Measurements from ENCODE around the gene RIC8A.

Gene RIC8A

GRCh38 chr11:211741-212140 is 4.2 kb downstream of the RIC8A start:
- H3K27ac ChIP-seq: no peak overlapping the region
- no peak for TF ChIP-seq CTCF (conservative IDR thresholded peaks at IDR 0.05)
- no peak for TF ChIP-seq ZFX (IDR thresholded peaks at IDR 0.05)

- no peak overlapping the region for H3K27ac ChIP-seq
- TF ChIP-seq ZFX (IDR thresholded peaks at IDR 0.05) (no peak), CTCF (conservative IDR thresholded peaks at IDR 0.05) (no peak)
Observed at GRCh38 chr11:212150-213100, 4.9 kb downstream of the RIC8A start.

GRCh38 chr11:213111-213510 is 5.6 kb downstream of the RIC8A start:
- H3K27ac ChIP-seq: no peak overlapping the region
- no peak for TF ChIP-seq ZFX (IDR thresholded peaks at IDR 0.05)
- TF ChIP-seq CTCF (conservative IDR thresholded peaks at IDR 0.05): no peak

- no peak overlapping the region for H3K27ac ChIP-seq
- TF ChIP-seq ZFX (IDR thresholded peaks at IDR 0.05) (no peak), CTCF (conservative IDR thresholded peaks at IDR 0.05) (no peak)
Observed at GRCh38 chr11:214083-214482, 6.6 kb downstream of the RIC8A start.

- no peak overlapping the region for H3K27ac ChIP-seq
- TF ChIP-seq ZFX (IDR thresholded peaks at IDR 0.05): no peak
- no peak for TF ChIP-seq CTCF (conservative IDR thresholded peaks at IDR 0.05)
Observed at GRCh38 chr11:215581-216037, 8.1 kb downstream of the RIC8A start.

- no peak overlapping the region for H3K27ac ChIP-seq
- TF ChIP-seq ZFX (IDR thresholded peaks at IDR 0.05) (no peak), CTCF (conservative IDR thresholded peaks at IDR 0.05) (no peak)
Observed at GRCh38 chr11:216081-216974, 8.8 kb downstream of the RIC8A start.

All from C4-2B (cell line).